T47D (cell line): ENCODE results near the gene NEUROG3.

Source experiments
- DNase-seq, 2 experiments: peaks; one replicate each; pipeline versions ENCODE4 v3.0.0 to v3.0.0-alpha.2; 2011 to 2012; ENCODE audit warnings: low read depth in 1 of 2, low spot score in 1 of 2
- JUND ChIP-seq: IDR thresholded peaks from 2 replicates; pipeline ENCODE4 v1.6.1; 2012; ENCODE audit warnings: low read depth
- in situ Hi-C: cut with HindIII; loops from 2 replicates; pipeline ENCODE4 v1.10.0; 2016; ENCODE audit warnings: low sequenced_read_pairs, low pct_unique_long_range_greater_than_20kb

The NEUROG3 gene, protein sequence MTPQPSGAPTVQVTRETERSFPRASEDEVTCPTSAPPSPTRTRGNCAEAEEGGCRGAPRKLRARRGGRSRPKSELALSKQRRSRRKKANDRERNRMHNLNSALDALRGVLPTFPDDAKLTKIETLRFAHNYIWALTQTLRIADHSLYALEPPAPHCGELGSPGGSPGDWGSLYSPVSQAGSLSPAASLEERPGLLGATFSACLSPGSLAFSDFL

DNA sequence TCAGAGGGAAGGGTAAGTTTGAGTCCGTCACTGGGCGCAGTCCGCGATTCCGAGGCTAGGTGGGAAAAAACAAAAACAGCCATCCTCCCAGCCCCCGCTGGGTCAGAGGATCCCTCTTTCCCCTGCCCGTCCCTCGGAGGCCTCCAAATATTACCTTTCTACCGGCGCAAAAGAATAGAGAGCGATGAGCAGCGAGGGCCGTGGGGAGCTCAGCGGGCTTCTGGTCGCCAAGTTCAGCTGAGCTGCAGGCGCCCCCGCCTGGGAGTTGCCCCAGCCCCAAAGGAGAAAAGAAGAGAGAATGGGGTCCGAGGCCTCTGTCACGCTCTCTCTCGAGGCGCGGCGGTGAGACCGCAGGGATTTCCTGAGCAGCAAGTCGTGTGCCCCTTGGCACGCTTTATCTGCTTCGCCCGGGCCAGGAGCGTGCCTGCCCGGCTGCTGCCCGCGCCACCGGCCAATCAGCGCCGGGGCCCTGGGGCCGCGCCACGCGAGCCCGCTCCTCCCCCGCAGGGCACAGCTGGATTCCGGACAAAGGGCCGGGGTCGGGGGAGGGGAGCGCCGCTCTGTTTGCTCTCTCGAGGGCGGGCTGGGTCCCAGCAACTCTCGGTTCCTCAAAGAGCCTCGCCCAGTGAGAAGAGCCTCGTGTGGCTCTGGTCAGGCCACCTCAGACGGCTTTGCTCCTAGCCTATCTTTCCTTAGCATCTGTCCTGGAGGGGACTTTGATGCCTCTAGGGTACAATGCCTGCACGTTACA, at the start of gene NEUROG3:
Gene NEUROG3, minus strand, starts transcription at position 367 of the 751 bp plus-strand sequence. CDS start 379 bp downstream, outside the sequence.
- no peak for TF ChIP-seq JUND
- in situ Hi-C loops: no loop called here
- no peak for DNase-seq

DNA sequence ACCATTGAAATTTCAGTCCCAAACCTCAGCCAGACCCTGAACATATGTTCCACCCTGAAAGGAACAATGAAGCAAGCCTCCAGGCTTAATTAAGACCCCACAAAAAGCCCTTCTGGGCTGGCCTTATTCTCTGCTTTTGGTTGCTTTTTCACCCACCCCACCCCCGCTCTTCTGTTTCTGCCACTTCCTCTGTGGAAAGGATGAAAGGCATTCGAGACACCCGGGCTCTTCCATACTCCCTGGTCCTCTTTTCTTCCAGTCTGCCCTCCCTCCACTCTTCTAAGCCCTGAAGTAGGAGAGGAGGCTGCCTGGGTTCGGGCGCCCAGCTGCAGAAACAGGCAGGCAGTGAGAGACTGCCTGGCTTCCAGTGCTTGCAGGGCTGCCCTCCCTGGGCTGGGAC, 47.4 kb upstream of the NEUROG3 start:
- DNase-seq: no peak
- in situ Hi-C loops: no loop called here
- TF ChIP-seq JUND: no peak

DNA sequence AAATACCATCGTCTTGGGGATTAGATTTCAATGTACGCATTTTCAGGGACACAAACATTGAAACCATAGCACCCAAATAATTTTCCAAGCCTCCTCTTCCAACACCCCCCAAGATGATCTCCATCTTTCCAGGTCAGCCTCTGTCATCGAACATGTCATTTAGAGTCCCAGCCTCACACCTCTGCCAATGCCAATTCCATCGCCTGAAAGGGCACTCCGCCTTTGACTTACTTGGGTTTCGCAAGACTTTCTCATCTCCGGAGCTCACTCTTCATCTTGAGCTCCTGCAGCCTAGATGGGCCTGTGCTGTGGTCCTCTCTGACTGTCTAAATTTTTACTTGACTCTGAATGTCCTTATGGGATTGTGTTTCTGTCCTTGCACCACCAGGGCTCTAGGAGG, 46.4 kb upstream of the NEUROG3 start:
- TF ChIP-seq JUND: no peak
- in situ Hi-C loops: no loop called here
- DNase-seq: no peak

DNA sequence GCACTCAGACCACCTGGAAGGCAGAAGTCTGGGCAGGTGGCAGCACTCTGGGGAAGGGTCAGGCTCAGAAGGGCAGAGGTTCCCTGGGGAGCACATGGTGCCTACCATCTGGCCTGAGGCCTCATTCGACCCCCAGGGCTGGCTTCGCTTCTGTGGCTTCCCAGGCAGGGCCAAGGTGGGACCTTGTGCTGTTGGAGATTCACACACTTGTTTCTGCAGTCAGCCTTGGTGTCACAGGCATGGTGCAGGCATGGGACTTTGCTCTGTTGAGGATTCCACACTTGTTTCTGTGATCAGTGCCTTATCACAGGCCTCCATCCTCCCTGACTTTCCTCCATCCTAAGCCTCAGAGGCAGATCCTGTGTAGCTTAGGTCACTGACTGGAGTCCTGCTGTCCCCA, 45.5 kb upstream of the NEUROG3 start:
- DNase-seq: no peak
- no peak for TF ChIP-seq JUND
- in situ Hi-C loops: no loop called here

DNA sequence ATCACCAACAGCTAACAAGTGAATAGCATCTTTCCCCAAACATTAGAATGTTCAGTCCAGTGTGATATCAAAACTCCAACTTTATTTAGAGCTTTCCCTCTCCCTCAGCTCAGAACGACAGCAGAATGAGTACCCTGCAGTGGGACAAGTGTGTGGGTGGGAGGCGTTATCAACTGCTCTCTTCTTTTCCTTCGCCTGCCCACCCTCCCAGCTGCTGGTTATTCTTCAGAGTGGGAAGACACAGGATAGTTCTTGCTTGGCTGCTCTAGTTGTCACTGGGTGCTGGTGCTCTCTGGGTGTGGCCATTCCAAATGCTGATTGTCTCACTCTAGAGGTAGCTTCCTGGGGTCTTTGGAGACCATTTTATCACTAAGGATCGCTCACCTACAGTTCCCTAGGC, 43.1 kb upstream of the NEUROG3 start:
- in situ Hi-C loops: no loop called here
- no peak for DNase-seq
- TF ChIP-seq JUND: no peak

DNA sequence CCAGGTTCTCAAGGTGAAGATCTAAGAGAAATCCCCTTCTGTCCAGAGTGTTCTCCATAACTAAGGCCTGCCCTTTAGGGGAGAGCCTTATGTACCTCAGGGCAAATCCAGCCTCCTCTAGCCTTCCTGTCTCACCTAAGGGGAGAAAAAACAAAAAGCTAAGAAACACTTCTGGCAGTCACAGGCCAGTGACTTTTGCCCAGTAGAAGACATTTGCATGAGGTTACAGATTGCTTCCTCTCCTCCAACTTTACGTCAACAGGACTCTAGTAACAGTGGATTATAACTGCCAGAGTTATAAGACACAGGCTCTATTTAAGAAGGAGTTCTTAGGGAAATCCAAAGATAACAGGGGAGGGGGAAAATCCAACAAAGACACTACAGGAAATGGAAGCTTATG, 40.9 kb upstream of the NEUROG3 start:
- no peak for DNase-seq
- no peak for TF ChIP-seq JUND
- in situ Hi-C loops: no loop called here

DNA sequence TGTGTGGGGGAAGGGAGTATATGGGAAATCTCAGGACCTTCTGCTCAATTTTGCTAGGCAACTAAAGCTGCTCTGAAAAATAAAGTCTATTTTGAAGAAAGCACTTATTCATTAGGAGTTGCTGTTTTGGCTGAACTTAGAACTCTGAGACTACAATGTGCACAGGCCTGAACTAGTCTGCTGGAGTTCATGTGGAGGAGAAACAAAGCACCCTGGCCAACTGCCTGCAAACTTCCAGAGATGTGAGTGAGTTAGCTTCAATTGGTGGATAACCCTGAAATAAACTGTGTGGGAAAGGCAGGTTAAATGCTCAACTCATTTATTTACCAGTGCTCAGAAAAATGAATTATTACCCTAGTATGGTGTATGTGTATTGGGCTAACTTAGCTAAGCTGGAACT, 39.5 kb upstream of the NEUROG3 start:
- no peak for DNase-seq
- no peak for TF ChIP-seq JUND
- in situ Hi-C loops: no loop called here

DNA sequence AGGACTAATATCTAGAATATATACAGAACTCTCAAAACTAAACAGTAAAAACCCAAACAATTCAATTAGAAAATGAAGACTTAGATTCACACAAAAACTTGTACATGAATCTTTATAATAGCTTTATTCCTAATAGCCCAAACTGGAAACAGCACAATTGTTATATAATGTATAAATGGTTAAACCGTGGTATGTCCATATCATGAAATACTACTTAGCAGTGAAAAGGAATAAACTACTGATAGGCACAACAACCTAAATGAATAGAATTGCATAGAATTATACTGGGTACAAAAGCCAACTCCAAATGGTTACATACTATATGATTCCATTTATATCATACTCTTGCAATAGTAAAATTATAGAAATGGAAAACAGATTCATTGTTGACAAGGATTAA, 35.9 kb upstream of the NEUROG3 start:
- in situ Hi-C loops: no loop called here
- no peak for DNase-seq
- no peak for TF ChIP-seq JUND

DNA sequence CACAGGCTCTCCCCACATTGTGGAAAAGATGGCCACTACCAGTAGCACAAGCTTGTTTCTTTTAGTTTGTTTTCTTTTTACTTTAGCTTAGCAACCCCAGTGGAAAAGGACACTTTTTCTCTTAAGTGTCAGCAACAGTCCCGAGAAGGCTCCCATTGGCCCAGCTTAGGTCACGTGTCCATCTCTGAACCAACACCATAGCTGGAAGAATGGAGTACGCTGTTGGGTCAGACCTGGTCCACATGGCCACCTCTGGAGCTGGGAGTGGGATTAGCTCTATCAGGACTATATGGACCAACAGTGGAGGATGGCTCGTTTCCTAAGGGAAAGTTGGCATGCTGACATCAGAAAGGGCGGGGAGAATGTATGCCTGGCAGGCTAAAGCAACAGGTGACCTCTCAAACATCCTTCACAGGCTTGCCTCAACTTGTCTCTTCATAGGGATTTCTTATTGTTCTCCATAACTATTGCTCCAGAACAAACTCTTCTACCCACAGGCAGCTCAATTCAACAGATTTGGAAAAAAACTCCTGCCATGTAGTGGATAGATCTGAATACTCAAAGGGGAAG, 27.6 kb upstream of the NEUROG3 start:
- in situ Hi-C loops: no loop called here
- DNase-seq: no peak
- no peak for TF ChIP-seq JUND

DNA sequence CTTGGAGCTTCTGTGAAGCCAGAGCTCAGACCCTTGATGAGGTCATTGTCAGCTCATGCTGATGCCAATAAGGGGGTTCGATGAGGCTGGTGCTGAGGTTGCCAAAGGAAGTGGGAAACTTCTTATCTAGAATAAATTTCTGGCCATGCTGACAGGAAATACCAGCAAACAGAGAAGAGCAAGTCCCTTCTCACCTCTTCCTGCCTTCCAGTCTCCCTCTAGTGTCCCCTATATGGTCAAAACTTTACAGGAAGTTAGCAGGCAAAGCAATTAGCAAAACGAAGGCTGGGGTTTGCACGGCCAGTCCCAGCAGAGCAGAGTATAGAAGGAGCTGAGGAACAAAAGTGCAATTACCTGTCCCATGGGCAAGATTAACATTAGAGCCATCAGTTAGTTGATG, 15.1 kb upstream of the NEUROG3 start:
- in situ Hi-C loops: no loop called here

DNA sequence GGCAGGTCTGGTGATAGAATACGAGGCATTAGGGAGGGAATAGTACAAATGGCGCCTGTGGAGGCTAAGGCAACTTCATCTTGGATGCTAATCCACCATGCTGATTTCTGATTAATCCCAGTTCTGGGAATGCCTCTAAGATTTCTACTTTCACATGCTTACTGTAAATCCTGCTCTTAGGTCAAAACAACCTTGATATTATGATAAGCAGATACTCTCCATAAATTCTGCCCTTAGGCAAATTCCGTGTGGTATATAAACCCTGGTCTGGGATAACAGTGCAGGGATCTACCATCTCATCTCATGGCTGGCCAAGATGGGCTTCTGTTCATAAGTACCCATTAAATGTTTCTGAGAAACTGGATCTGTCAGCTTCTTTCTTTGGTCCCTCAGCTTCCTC, 11.4 kb upstream of the NEUROG3 start:
- TF ChIP-seq JUND: no peak
- DNase-seq: peak in 1 of 2 experiments; percentile 18
- in situ Hi-C loops: no loop called here

More for the DNA sequence above, 15.1 kb upstream of the NEUROG3 start:
- DNase-seq: no peak
- TF ChIP-seq JUND: no peak

DNA sequence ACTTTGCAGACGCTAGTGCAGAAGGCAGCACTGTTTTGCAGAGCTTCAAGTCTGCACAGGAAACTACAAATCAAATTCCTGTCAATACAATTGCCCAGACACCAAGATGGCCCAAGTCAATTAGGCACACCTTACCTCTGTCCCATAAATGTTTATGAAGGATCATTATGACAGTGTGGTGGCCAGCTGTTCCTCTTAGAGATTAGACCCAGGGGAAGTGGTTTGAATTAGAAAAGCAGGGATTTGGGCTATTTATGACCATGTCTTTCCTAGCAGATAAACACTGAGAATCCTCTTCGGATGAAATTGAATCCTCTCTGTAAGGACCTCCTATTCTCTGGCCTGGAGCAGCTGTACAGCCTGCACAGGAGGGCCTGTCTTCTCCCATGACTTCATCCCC, 9.9 kb upstream of the NEUROG3 start:
- DNase-seq: no peak
- no peak for TF ChIP-seq JUND
- in situ Hi-C loops: no loop called here

DNA sequence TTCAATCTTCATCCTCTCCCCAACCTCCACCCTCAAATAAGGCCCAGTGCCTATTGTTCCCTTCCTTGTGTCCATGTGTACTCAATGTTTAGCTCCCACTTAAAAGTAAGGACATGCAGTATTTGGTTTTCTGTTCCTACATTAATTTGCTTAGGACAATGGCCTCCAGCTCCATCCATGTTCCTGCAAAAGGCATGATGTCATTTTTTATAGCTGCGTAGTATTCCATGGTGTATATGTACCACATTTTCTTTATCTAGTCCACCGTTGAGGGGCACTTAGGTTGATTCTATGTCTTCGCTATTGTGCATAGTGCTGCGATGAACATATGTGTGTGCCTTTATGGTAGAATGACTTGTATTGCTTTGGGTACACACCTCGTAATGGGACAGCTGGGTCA, 7.2 kb upstream of the NEUROG3 start:
- no peak for DNase-seq
- in situ Hi-C loops: no loop called here
- TF ChIP-seq JUND: no peak
